ENCODE data around the gene VGLL2.
A peak's percentile ranks its signal among the peaks of the same experiment; 100 is the strongest.

VGLL2 gene

DNA sequence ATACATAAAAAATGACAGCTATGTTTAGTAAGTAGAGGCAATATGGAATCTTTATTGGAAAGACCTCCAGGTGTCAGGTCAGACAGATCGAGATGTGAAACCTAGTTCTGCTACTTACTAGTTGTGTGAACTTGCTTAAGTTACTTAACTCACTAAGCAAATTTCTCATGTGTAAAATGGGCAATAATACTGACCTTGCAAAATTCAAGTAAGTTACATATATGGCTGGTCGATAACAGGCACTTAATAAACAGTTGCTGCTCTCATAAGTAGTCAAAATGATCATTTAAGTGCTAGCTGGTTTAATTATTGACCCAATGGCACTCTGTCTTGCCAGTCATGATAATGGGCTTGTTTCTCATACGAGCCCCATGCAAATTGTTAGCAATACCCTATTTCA, 46.0 kb downstream of the VGLL2 start:
- H3K4me3 ChIP-seq (ENCODE audit: low read depth, low read length), result no peak overlapping the region
- TF ChIP-seq, protein P1, sequence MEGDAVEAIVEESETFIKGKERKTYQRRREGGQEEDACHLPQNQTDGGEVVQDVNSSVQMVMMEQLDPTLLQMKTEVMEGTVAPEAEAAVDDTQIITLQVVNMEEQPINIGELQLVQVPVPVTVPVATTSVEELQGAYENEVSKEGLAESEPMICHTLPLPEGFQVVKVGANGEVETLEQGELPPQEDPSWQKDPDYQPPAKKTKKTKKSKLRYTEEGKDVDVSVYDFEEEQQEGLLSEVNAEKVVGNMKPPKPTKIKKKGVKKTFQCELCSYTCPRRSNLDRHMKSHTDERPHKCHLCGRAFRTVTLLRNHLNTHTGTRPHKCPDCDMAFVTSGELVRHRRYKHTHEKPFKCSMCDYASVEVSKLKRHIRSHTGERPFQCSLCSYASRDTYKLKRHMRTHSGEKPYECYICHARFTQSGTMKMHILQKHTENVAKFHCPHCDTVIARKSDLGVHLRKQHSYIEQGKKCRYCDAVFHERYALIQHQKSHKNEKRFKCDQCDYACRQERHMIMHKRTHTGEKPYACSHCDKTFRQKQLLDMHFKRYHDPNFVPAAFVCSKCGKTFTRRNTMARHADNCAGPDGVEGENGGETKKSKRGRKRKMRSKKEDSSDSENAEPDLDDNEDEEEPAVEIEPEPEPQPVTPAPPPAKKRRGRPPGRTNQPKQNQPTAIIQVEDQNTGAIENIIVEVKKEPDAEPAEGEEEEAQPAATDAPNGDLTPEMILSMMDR (IDR thresholded peaks at IDR 0.05; ENCODE audit: low read depth, low read length), result no peak
- in situ Hi-C loops (cut with HindIII; ENCODE audit: low sequenced_read_pairs), result no loop called here
- DNase-seq (ENCODE audit: low read depth, low spot score), result no peak

DNA sequence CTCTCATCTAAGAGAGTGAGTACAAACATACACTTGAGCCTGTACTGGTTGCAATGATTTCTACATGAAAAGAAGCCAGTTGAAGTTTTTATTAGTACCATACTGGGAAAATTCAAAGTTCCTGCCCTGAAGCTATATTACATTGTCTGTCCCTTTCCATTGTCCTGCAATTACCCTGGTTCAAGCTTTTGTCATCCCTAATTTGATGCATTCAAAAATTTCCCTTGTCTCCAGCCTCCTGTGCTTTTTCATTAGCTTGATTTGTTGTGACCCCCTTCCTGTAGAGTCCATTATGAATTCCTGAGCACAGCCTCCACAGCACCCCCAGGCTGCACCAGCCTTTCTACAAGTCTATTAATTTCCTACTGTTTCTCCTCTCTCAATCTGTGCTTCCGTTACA, 46.4 kb downstream of the VGLL2 start:
- in situ Hi-C loops (cut with HindIII; ENCODE audit: low sequenced_read_pairs), result no loop called here
- H3K4me3 ChIP-seq (ENCODE audit: low read depth, low read length), result no peak overlapping the region
- DNase-seq (ENCODE audit: low read depth, low spot score), result no peak
- TF ChIP-seq, protein P1 (IDR thresholded peaks at IDR 0.05; ENCODE audit: low read depth, low read length), result no peak

DNA sequence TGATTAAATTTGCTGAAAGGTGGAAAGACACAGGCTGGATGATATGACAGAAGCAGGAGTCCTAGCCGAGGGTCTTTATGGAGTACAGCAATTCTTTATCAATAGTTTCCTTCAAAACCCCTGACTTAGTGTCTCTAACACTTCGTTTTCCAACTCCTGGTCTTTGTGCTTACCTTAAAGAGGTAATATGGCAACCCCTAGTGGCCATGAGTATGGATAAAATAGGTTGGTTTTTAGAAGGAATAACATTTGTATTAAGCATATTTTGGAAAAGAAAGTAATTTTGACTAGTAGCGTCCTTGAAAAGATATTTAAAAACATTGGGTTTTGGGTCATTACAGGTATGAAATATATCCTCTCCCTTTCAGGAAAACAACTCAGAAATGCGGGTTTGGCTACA, 51.9 kb downstream of the VGLL2 start:
- TF ChIP-seq, protein P1 (IDR thresholded peaks at IDR 0.05; ENCODE audit: low read depth, low read length), result peak; percentile 37
- DNase-seq (ENCODE audit: low read depth, low spot score), result peak; percentile 40
- no peak overlapping the region for H3K4me3 ChIP-seq (ENCODE audit: low read depth, low read length)
- in situ Hi-C loops (cut with HindIII; ENCODE audit: low sequenced_read_pairs), result no loop called here
